ENCODE data around the gene SETD5.

Gene SETD5

GRCh38 chr3:9397332-9397905 is at the start of gene SETD5:
Gene SETD5, plus strand, starts transcription at chr3:9397615. Its CDS starts 31,324 bp downstream, at chr3:9428939.
- H3K36me3 ChIP-seq (ENCODE audit: insufficient read depth, low read length) = peaks cover 32% of the 10 kb centered on the region

GRCh38 chr3:9347887-9348286 is 49.5 kb upstream of the SETD5 start:
- Histone ChIP-seq H3K9me3 (ENCODE audit: low read length) (no peaks in the 10 kb centered on the region), H3K27me3 (ENCODE audit: insufficient read depth, low read length) (no peaks in the 10 kb centered on the region), H2AFZ (ENCODE audit: low read depth, low read length) (no peak overlapping the region), H3K4me3 (ENCODE audit: low read length) (no peak overlapping the region), H3K36me3 (ENCODE audit: insufficient read depth, low read length) (no peaks in the 10 kb centered on the region), H3K4me1 (ENCODE audit: insufficient read depth, low read length) (peaks cover 7% of the 10 kb centered on the region)

More at GRCh38 chr3:9397332-9397905, at the start of gene SETD5:
- no peak within 1 kb of the TSS for H2AFZ ChIP-seq (ENCODE audit: low read depth, low read length)
- no peaks in the 10 kb centered on the region for H3K27me3 ChIP-seq (ENCODE audit: insufficient read depth, low read length)
- H3K9me3 ChIP-seq (ENCODE audit: low read length) = no peaks in the 10 kb centered on the region
- H3K4me3 ChIP-seq (ENCODE audit: low read length) = peak within 1 kb of the TSS; percentile 94
- peaks cover 57% of the 10 kb centered on the region for H3K4me1 ChIP-seq (ENCODE audit: insufficient read depth, low read length)

- Histone ChIP-seq H3K4me1 (ENCODE audit: insufficient read depth, low read length) (peaks cover 12% of the 10 kb centered on the region), H3K4me3 (ENCODE audit: low read length) (no peak overlapping the region), H3K27me3 (ENCODE audit: insufficient read depth, low read length) (no peaks in the 10 kb centered on the region), H3K36me3 (ENCODE audit: insufficient read depth, low read length) (no peaks in the 10 kb centered on the region), H3K9me3 (ENCODE audit: low read length) (no peaks in the 10 kb centered on the region), H2AFZ (ENCODE audit: low read depth, low read length) (no peak overlapping the region)
These were observed 47.9 kb upstream of the SETD5 start for GRCh38 chr3:9349321-9350117.

GRCh38 chr3:9351709-9352126 is 45.7 kb upstream of the SETD5 start:
- Histone ChIP-seq H3K4me1 (ENCODE audit: insufficient read depth, low read length) (peaks cover 12% of the 10 kb centered on the region), H3K36me3 (ENCODE audit: insufficient read depth, low read length) (no peaks in the 10 kb centered on the region), H3K4me3 (ENCODE audit: low read length) (no peak overlapping the region), H3K27me3 (ENCODE audit: insufficient read depth, low read length) (no peaks in the 10 kb centered on the region), H3K9me3 (ENCODE audit: low read length) (no peaks in the 10 kb centered on the region), H2AFZ (ENCODE audit: low read depth, low read length) (no peak overlapping the region)

- H3K4me3 ChIP-seq (ENCODE audit: low read length) = peak overlapping the region; percentile 21
These were observed 44.3 kb upstream of the SETD5 start for GRCh38 chr3:9352917-9353752.

GRCh38 chr3:9361691-9362388 is 35.6 kb upstream of the SETD5 start:
- no peak overlapping the region for H3K4me3 ChIP-seq (ENCODE audit: low read length)
- no peaks in the 10 kb centered on the region for H3K27me3 ChIP-seq (ENCODE audit: insufficient read depth, low read length)
- no peaks in the 10 kb centered on the region for H3K36me3 ChIP-seq (ENCODE audit: insufficient read depth, low read length)

More at GRCh38 chr3:9352917-9353752, 44.3 kb upstream of the SETD5 start:
- Histone ChIP-seq H3K27me3 (ENCODE audit: insufficient read depth, low read length) (no peaks in the 10 kb centered on the region), H2AFZ (ENCODE audit: low read depth, low read length) (peak overlapping the region; percentile 16), H3K36me3 (ENCODE audit: insufficient read depth, low read length) (no peaks in the 10 kb centered on the region), H3K9me3 (ENCODE audit: low read length) (no peaks in the 10 kb centered on the region), H3K4me1 (ENCODE audit: insufficient read depth, low read length) (peaks cover 12% of the 10 kb centered on the region)

GRCh38 chr3:9362731-9363530 is 34.5 kb upstream of the SETD5 start, which contains the start of gene THUMPD3:
Gene THUMPD3, plus strand, starts transcription at chr3:9363054. Its CDS starts 2,015 bp downstream, at chr3:9365069.
- H3K4me3 ChIP-seq (ENCODE audit: low read length) = no peak within 1 kb of the TSS
- no peaks in the 10 kb centered on the region for H3K9me3 ChIP-seq (ENCODE audit: low read length)
- no peak within 1 kb of the TSS for H2AFZ ChIP-seq (ENCODE audit: low read depth, low read length)
- H3K36me3 ChIP-seq (ENCODE audit: insufficient read depth, low read length) = no peaks in the 10 kb centered on the region
- peaks cover 1% of the 10 kb centered on the region for H3K4me1 ChIP-seq (ENCODE audit: insufficient read depth, low read length)
- H3K27me3 ChIP-seq (ENCODE audit: insufficient read depth, low read length) = no peaks in the 10 kb centered on the region

More at GRCh38 chr3:9361691-9362388, 35.6 kb upstream of the SETD5 start:
- Histone ChIP-seq H3K4me1 (ENCODE audit: insufficient read depth, low read length) (peaks cover under 1% of the 10 kb centered on the region), H2AFZ (ENCODE audit: low read depth, low read length) (no peak overlapping the region), H3K9me3 (ENCODE audit: low read length) (no peaks in the 10 kb centered on the region)

- peaks cover 1% of the 10 kb centered on the region for H3K4me1 ChIP-seq (ENCODE audit: insufficient read depth, low read length)
- no peak overlapping the region for H2AFZ ChIP-seq (ENCODE audit: low read depth, low read length)
- no peak overlapping the region for H3K4me3 ChIP-seq (ENCODE audit: low read length)
- no peaks in the 10 kb centered on the region for H3K27me3 ChIP-seq (ENCODE audit: insufficient read depth, low read length)
- H3K9me3 ChIP-seq (ENCODE audit: low read length) = no peaks in the 10 kb centered on the region
- no peaks in the 10 kb centered on the region for H3K36me3 ChIP-seq (ENCODE audit: insufficient read depth, low read length)
These were observed 27.9 kb upstream of the SETD5 start for GRCh38 chr3:9369508-9369907.

- Histone ChIP-seq H3K4me1 (ENCODE audit: insufficient read depth, low read length) (no peaks in the 10 kb centered on the region), H3K4me3 (ENCODE audit: low read length) (no peak overlapping the region), H3K36me3 (ENCODE audit: insufficient read depth, low read length) (no peaks in the 10 kb centered on the region), H2AFZ (ENCODE audit: low read depth, low read length) (no peak overlapping the region), H3K9me3 (ENCODE audit: low read length) (no peaks in the 10 kb centered on the region), H3K27me3 (ENCODE audit: insufficient read depth, low read length) (no peaks in the 10 kb centered on the region)
These were observed 23.9 kb upstream of the SETD5 start for GRCh38 chr3:9373465-9373864.

- no peak overlapping the region for H3K4me3 ChIP-seq (ENCODE audit: low read length)
- H2AFZ ChIP-seq (ENCODE audit: low read depth, low read length) = no peak overlapping the region
- H3K4me1 ChIP-seq (ENCODE audit: insufficient read depth, low read length) = peaks cover 6% of the 10 kb centered on the region
- no peaks in the 10 kb centered on the region for H3K27me3 ChIP-seq (ENCODE audit: insufficient read depth, low read length)
- no peaks in the 10 kb centered on the region for H3K9me3 ChIP-seq (ENCODE audit: low read length)
- no peaks in the 10 kb centered on the region for H3K36me3 ChIP-seq (ENCODE audit: insufficient read depth, low read length)
These were observed 19.4 kb upstream of the SETD5 start for GRCh38 chr3:9377981-9378380.

GRCh38 chr3:9379327-9379726 is 18.1 kb upstream of the SETD5 start:
- Histone ChIP-seq H3K36me3 (ENCODE audit: insufficient read depth, low read length) (no peaks in the 10 kb centered on the region), H2AFZ (ENCODE audit: low read depth, low read length) (no peak overlapping the region), H3K4me1 (ENCODE audit: insufficient read depth, low read length) (peaks cover 6% of the 10 kb centered on the region), H3K4me3 (ENCODE audit: low read length) (no peak overlapping the region), H3K9me3 (ENCODE audit: low read length) (no peaks in the 10 kb centered on the region), H3K27me3 (ENCODE audit: insufficient read depth, low read length) (no peaks in the 10 kb centered on the region)

- H2AFZ ChIP-seq (ENCODE audit: low read depth, low read length) = no peak overlapping the region
- H3K36me3 ChIP-seq (ENCODE audit: insufficient read depth, low read length) = no peaks in the 10 kb centered on the region
- no peaks in the 10 kb centered on the region for H3K27me3 ChIP-seq (ENCODE audit: insufficient read depth, low read length)
- no peak overlapping the region for H3K4me3 ChIP-seq (ENCODE audit: low read length)
- peaks cover 6% of the 10 kb centered on the region for H3K4me1 ChIP-seq (ENCODE audit: insufficient read depth, low read length)
- no peaks in the 10 kb centered on the region for H3K9me3 ChIP-seq (ENCODE audit: low read length)
These were observed 17.4 kb upstream of the SETD5 start for GRCh38 chr3:9380014-9380413.

All from neuron (in vitro differentiated cells).